HG03025 (cell line): ENCODE data around the gene PACS1.
"Not testable (repeated sequence)": the region's sequence is repeated elsewhere in the genome, so short reads cannot be mapped to it uniquely, and the experiment has no call there.

Experiments
- ATAC-seq: cut with Tn5 transposase; IDR thresholded peaks from one replicate; pipeline ENCODE4 v1.9.1; 2021; ENCODE audit warnings: mild to moderate bottlenecking, moderate library complexity; ENCODE audit not compliant: unreplicated experiment, low FRiP score

Gene PACS1

GRCh38 chr11:66069715-66070603, at the start of gene PACS1:
Gene PACS1, plus strand, starts transcription at chr11:66070272. Its CDS starts 215 bp downstream, at chr11:66070487.
- ATAC-seq = peak; percentile 33

DNA sequence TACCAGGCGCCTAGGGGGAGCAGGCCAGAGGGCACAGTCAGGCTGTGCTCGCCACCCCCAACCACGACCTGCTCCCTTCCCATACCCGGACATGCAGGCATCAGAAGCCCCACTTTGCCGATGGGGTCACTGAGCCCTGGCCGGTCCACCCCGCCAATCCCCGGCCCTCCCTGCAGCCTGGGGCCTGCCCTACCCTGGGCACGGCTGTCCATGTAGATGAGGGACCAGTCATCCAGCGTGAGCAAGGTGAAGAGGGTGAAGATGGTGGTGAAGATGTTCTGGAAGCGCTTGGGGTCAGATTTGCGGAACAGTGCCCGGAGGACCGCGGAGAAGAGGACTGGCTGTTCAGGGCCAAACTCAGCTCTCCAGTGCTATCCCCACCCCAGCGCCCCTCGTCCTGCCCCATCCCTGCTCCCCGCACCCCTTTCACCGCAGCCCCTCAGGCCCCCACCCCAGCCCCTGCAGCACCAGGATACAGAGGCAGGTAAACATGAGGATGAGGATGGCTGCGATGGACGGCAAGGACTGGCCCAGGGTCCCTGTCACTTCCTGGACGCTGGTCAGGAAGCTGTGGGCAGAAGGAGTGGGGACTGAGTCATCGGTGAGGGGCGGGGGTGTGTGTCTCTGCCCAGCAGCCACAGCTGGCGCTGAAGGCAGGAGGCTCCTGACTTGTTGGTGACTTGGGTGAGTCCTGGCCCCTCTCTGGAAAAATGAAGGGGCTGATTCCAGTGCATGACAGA, 49.3 kb upstream of the PACS1 start:
- ATAC-seq = no peak

- ATAC-seq = no peak
These were observed 47.5 kb upstream of the PACS1 start for GRCh38 chr11:66022401-66023185.

DNA sequence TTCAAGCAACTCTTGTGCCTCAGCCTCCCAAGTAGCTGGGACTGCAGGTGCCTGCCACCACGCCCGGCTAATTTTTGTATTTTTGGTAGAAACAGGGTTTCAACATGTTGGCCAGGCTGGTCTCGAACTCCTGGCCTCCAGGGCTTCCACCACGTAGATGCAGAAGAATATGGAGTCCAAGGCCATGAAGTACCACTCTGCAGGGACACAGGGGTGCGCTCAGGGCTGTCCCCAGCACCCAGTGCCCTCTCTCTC, 47.0 kb upstream of the PACS1 start:
- ATAC-seq = not testable (repeated sequence)

GRCh38 chr11:66026017-66026529, 44.0 kb upstream of the PACS1 start, which contains the start of gene CATSPER1:
Gene CATSPER1, minus strand, starts transcription at chr11:66026479. Its CDS starts 100 bp downstream, at chr11:66026379.
- ATAC-seq = no peak

GRCh38 chr11:66032957-66033735, 36.9 kb upstream of the PACS1 start:
- ATAC-seq = no peak

DNA sequence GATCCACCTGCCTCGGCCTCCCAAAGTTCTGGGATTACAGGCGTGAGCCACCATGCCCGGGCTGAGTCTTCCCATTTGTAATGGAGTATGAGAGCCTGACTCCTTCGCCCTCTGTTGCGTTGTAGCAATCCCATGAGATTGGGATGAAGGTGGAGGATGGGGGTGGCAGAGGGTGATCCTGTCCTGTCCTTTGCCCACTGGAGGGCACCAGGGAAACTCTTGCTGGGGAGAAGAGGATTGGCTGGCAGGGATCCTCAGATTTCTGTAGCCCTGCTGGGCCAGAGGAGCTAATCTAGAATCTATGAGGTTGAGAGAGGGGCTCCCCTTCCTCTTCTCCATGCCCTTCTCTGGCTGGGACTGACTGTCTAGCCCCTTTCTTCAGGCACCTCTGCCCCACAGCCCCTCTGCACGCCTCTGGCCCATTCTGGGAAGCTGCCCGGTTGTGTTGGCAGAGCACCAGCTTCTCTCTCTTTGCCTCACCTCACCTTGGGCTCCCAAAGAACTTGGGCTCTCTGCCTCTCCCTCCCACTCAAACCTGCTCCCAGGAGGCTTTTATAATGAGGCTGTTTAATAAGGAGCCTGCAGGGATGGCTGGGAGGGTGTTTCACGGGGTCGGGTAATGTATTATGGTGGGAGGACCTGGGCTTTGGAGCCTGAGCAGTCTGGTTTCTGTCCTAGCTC, 34.3 kb upstream of the PACS1 start:
- no peak for ATAC-seq

GRCh38 chr11:66036334-66036710, 33.8 kb upstream of the PACS1 start:
- ATAC-seq = no peak

DNA sequence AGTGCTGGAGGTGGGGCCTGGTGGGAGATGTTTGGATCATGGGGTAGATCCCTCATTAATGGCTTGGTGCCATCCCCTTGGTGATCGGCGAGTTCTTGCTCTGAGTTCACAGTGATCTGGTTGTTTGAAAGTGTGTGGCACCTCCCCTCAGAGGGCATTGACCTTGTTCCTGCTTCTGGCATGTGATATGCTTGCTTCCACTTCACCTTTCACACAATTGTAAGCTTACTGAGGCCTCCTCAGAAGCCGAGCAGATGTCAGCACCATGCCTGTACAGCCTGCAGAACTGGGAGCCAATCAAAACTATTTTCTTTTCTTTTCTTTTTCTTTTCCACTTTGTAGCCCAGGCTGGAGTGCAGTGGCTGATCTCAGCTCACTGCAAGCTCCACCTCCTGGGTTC, 32.7 kb upstream of the PACS1 start:
- no peak for ATAC-seq

- ATAC-seq = no peak
These were observed 30.3 kb upstream of the PACS1 start for GRCh38 chr11:66039765-66040164.

DNA sequence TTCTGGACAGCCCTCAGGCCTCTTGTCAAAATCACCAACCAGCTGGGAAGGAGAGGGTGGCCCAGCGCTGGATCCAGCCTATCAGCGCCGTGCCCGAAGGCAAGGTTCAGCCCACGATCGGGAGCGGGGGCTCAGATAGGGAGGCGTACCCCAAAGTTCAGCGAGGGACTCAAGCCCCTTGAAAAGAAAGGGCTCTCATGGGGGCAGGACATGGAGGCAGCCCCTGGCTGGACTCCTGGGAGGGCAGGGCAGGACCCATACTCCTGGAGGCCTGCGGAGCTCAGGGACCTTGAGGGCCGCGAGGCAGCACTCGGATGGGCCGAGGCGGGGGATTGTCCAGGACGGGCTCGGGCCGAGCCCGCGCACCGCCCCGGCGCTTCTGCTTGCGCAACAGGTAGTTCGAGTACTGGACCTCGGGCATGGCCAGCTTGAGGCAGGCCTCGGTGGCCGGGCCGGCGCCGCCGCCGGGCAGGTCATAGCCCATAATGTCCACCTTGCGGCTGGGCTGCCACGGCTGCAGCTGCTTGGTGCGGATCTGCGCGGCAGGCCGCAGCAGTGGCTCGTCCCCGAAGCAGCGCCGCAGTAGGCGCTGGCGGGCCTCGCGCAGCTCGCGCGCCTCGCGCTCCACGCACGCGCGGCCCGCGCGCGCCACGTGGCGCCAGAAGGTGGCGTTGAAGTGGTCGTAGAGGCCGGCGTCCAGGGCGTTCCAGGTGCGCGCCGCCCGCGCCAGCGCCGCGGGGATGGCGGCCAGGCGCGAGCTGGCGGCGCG, 27.7 kb upstream of the PACS1 start:
- ATAC-seq = no peak

DNA sequence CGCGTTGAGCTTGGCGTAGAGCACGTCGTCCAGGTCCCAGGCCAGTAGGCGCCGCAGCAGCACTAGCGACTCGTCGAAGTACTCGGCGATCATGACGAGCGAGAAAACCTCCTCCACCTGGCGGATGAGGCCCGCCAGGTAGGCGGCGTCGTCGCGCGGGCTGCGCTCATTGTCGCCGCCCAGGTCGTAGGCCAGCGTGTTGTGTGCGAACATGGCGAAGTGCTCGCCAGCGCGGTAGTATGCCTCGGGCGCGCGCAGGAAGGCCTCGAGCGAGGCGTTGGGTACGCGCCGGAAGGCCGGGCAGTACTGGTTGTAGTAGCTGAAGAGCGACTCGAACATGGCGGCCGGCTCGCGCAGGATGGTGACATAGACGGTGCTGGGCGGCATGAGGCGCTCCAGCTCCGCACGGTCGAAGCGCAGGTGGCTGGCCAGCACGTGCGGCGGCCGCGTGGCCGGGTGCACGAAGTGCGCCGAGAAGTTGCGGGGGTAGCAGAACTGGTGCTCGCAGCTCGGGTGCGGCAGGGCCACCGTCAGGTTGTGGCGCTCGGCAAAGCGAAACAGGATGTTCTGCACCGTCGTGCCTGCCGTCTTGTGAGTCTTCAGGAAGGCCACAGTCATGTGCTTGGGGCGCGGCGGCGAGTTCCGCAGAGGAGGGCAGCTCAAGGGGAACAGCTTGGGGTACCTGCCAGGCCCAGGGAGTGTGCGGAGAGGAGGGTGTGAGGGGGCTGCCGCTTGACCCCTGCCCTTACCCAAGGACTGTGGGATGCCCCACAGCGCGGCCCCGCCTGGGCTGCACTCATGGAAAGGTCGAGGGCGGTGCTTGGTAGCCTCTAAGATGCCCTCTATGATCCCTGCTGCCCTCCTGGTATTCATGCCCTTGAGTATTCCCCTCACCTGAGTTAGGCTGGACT, 26.8 kb upstream of the PACS1 start:
- ATAC-seq = no peak

- ATAC-seq = no peak
These were observed 25.3 kb upstream of the PACS1 start for GRCh38 chr11:66044757-66045156.

- peak; percentile 53 for ATAC-seq
These were observed 24.9 kb upstream of the PACS1 start for GRCh38 chr11:66045177-66045639.

DNA sequence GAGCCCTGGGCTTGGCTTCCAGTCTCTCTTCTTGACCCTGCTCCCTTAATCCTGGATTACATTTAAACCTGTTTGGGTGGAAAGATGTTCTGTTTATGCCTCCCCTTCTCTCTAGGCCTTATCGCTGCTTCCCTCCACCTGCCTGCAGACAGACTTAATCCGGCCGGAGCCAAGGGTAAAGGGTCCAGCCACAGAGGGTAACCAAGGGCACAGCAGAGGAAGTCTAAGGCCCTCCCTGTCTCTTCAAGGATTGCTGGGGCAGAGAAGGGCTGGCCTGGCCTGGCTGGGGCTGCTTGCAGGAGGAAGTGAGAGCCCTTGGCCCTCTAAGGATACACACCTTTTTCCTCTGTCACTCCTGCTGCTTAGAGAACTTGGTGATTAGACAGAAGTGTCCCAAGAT, 23.2 kb upstream of the PACS1 start:
- no peak for ATAC-seq

GRCh38 chr11:66047541-66048365, 22.3 kb upstream of the PACS1 start:
- ATAC-seq = no peak
